ENCODE measurements around the gene EXOC4.
A peak's percentile ranks its signal among the peaks of the same experiment; 100 is the strongest.

Gene EXOC4

DNA sequence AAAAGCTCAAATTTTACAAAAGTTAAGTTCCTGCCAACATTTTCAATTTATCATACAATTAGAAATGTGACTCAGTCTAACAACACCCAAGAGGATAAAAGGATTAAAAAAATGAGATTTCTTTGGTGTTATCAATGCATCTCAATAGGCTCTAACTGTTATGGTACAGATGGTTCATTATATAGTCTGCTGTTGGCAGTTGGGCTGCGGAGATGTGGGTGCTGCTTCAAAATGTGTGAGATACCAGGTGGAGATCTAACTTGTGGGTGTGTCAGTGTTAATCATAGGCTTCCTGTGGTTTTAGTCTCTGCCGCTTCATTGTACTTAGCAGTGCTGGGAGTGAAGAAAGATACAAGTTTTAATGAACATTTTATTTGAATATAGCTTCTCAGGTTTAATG is 231.2 kb downstream of the EXOC4 start:
- H3K27ac ChIP-seq: no peak overlapping the region
- TF ChIP-seq, protein P1, sequence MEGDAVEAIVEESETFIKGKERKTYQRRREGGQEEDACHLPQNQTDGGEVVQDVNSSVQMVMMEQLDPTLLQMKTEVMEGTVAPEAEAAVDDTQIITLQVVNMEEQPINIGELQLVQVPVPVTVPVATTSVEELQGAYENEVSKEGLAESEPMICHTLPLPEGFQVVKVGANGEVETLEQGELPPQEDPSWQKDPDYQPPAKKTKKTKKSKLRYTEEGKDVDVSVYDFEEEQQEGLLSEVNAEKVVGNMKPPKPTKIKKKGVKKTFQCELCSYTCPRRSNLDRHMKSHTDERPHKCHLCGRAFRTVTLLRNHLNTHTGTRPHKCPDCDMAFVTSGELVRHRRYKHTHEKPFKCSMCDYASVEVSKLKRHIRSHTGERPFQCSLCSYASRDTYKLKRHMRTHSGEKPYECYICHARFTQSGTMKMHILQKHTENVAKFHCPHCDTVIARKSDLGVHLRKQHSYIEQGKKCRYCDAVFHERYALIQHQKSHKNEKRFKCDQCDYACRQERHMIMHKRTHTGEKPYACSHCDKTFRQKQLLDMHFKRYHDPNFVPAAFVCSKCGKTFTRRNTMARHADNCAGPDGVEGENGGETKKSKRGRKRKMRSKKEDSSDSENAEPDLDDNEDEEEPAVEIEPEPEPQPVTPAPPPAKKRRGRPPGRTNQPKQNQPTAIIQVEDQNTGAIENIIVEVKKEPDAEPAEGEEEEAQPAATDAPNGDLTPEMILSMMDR (conservative IDR thresholded peaks at IDR 0.05): no peak

DNA sequence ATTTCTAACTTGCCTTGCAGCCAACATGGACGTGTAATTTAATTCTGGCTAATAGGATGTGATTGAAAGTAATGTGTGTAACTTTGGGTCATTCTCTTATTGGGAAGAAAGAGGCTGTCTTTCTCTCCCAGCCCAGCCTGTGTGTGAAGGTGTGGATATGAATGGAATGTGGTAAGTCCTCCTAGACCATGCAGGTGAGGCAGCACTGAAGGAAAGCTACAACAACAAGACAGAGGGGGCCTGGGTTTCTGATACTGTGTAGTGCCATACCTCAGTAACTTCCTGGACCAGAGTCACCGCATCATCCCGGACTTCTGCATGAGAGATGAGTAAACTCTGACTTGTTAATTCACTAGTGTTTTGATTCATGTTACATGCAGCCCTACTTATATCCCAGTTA is 237.0 kb downstream of the EXOC4 start:
- TF ChIP-seq, protein P1 (conservative IDR thresholded peaks at IDR 0.05): no peak
- no peak overlapping the region for H3K27ac ChIP-seq

DNA sequence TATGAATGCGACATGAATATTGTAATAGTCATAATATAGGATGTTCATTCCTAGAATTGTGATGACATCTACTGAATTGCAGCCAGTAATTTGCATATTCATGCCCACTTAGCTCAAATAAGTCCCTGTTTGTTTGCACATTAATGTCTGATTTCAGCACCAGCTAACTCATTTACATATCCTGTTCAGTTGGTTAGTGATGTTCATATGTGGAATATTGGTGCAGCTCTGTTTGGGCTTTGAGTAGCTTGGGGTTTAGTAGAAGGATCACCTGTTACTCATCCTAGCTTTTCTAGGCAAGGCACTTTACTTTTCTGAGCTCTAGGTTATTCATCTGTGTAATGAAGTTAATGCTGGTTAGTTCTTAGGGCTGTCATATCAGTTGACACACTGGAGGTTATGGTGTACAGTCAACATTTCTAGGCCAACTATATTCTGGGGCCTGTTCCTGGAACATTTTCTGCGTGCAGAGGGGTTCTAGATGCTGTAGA is 238.4 kb downstream of the EXOC4 start:
- H3K27ac ChIP-seq: no peak overlapping the region
- TF ChIP-seq, protein P1 (conservative IDR thresholded peaks at IDR 0.05): no peak

DNA sequence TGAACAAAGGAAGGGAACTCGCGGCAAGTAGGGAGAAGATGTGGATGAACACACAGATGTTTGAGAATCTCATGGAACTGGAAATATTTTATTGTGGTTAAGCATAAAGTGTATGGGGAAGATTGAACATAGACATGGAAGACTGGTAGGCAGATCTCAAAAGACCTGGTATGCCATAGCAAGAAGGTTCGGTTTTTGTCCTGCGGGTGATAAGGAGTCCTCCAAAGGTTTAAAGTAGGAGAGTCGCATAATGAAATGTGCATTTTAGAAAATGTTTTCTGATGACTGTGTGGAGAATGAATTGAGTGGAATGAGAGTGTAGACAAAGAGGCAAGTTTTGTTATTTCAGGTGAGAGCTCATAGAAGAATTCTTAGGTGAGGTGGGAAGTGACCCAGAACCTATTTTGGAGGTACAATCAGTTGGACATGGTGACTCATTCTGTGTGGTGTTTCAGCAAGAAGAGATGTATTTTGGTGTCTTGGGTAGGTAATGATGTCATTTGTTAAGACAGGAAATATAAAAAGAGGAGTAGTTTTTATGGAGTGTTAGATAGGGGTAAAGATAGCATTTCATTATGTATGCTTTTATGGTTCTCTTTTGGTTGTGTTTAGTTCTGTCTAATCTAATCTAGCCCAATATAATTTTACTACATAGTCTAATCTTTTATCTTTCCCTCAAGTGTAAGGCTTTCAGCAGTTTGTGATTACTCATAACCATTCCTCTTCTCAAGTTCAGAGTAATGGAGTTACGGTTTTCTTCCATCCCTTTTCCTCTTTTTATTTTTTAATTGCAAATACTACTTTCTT is 239.2 kb downstream of the EXOC4 start:
- peak overlapping the region; percentile 22; the same call in 1 of the 2 replicates for H3K27ac ChIP-seq
- TF ChIP-seq, protein P1 (conservative IDR thresholded peaks at IDR 0.05): no peak

DNA sequence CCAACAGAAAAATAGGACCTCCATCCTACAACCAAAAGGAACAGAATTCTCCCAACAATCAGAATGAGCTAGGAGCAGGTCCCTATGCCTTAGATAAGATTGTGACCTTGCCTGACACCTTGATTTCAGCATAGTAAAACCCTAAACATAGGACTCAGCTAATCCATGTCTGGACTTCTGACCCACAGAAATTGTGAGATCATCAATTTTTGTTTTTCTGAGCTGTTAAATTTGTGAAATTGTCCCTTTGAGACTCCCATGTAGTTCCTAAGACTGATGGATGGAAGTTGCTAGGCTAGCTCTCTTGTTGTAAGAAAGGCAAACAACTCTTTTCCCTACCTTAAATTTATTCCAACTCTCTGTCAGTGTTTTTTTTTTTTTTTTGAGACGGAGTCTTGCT is 244.2 kb downstream of the EXOC4 start:
- TF ChIP-seq, protein P1 (conservative IDR thresholded peaks at IDR 0.05): no peak
- H3K27ac ChIP-seq: no peak overlapping the region

DNA sequence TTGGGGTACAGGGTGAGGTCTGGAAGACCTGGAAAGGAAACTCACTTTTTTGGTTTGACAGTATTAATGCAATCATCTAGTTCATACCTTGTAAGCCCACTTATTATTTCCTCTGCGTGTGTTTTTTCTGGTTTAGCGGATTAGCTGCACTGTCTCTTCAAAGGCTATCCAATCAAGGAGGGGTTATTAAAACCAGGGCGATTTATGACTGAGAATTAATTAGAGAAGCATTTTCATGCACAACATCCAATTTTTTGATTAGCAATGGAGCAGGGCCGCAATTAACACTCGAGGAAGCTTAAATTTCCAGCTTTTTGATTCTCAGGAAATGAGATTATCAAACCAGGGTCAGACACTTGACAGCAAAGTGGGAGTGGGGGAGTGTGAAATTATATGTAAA is 248.9 kb downstream of the EXOC4 start:
- TF ChIP-seq, protein P1 (conservative IDR thresholded peaks at IDR 0.05): no peak
- no peak overlapping the region; the same call in 1 of the 2 replicates for H3K27ac ChIP-seq

DNA sequence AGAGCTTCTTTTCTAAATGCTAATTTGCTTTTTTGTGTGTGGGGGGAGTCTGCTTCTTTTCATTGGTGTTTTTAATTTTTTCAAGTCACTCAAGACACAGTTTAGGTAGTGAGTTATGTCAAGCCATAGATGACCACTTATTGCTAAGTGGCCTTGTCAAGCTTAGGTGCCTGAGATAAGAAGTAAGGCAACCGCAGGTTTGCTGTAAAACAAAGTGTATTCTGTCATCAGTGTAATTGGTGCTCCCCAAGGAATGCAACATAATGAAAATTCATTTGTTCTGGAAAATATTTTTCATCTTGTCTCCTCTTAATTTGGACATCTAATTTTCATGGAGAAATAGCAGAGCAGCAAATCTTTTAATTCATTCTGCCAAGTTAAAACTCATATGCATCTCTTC is 249.6 kb downstream of the EXOC4 start:
- TF ChIP-seq, protein P1 (conservative IDR thresholded peaks at IDR 0.05): no peak
- H3K27ac ChIP-seq: peak overlapping the region; percentile 2; the same call in 1 of the 2 replicates

Measured in VCaP (cell line).